GM15510 (cell line): Measurements from ENCODE around the gene SNRPF.
A peak's percentile ranks its signal among the peaks of the same experiment; 100 is the strongest.

ENCODE experiments used
- POLR2A ChIP-seq: IDR thresholded peaks from 3 replicates; pipeline ENCODE4 v1.6.1; 2011; ENCODE audit warnings: borderline replicate concordance; ENCODE audit not compliant: insufficient read length; ENCODE audit errors: extremely low read depth

The SNRPF gene

DNA sequence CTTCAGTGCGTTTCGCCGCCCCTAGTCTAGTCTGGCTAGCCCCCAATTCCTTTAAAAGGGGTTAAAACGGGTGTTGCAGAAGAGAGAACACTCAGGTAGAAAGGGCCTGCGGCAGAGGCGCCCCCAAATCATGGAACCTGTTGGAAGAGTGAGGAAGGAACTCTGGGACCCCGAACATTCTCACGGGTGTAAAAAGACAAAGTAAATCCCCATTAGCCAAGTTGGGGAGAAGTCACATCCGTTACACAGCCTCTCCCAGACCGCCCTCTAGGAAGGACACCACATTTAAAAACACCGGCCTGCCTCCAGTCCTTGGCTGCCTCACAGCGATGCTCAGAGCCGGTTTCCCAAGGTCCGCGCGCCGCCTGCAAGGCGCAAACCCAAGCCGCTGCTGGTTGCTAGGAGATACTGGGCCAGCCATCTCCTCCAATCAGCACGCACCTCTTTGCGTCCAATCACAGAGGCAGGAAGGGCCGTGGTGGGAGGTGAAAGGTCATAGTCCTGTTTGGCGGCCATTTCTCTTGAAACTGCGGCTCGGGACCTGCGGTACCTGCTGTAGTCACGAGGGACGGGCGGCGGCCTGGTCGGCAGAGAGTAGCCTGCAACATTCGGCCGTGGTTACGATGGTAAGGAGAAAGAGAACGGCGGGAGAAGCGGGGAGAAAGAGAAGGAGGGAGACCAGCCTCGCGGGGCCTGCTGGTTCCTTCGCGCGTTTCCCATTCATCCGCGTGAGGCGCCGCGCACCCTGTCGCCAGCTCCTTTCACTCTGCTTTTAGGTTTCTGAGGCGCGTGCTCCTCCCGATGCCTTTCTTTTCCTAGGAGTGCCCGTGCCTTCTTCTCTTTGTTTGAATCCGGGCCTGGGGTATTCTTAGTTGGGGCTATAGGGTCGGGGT is at the start of gene SNRPF:
TSS of gene SNRPF (plus strand) at position 502 of the 893 bp plus-strand sequence. CDS start at position 624, 122 bp downstream.
- peak; percentile 77 for TF ChIP-seq POLR2A

DNA sequence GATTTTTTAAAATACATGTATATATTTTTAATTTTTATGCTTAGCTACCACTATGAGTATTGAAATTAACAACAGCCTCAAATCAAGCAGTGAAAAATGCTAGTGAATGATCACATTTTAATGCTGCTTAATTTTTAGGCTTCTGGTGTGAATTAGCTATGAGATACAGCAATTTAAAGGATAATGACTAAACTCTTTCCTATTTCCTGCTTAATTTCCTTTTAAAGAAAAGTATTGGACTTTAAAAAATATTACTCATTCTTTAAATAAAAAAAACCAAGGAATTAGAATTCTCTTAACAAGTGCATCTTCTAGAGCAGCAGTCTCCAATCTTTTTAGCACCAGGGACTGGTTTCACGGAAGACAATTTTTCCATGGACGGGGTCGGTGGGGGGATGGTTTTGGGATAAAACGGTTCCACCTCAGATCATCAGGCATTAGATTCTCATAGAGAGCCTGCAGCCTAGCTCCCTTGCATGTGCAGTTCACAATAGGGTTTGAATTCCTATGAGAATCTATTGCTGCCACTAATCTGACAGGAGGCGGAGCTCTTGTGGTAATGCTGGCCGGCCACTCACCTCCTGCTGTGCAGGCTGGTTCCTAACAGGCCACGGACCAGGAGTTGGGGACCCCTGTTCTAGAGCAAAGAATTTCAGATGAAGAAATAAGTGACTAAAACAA is 49.6 kb upstream of the SNRPF start:
- no peak for TF ChIP-seq POLR2A

DNA sequence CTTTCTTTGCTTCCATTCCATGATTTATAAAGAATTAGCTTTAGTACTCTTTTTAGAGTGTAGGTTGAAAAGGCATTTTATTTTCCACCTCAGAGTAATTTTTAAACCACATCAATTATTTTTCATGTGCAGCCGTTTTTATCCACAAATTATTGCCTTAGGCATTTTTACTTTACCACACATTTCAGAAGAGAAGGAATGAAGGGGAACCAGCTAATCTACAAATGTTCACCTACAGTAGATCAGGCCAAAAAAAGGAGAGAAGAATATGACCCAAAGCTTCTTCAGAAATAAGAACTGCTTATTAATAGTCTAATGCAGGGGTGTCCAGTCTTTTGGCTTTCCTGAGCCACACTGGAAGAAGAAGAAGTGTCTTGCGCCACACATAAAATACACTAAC is 48.3 kb upstream of the SNRPF start:
- TF ChIP-seq POLR2A, result no peak

DNA sequence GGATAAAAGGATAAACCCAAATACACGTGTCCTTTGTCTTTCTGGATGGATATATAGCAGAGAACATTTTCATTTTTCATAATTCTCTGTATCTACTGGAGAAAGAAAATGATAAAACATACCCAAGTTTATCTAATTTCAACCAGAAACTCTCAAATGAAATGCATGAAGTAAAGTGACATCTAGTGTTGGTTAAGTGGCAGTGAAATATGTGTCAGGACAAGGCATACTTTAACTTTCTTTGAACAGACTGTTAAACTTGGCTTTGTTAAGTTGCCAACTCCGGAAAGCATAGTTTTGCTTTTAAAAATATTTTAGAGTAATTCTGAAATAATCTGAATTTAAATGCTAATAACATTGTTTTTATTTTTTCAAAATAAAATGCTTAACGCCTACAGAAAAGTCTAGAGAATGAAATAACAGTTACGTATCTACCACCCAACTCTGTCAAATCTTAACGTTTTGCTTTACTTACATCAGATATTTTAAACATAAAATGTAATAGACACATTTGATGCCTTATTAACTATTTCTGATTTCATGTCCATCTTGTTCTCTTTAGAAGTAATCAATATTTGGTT is 43.0 kb upstream of the SNRPF start:
- no peak for TF ChIP-seq POLR2A

DNA sequence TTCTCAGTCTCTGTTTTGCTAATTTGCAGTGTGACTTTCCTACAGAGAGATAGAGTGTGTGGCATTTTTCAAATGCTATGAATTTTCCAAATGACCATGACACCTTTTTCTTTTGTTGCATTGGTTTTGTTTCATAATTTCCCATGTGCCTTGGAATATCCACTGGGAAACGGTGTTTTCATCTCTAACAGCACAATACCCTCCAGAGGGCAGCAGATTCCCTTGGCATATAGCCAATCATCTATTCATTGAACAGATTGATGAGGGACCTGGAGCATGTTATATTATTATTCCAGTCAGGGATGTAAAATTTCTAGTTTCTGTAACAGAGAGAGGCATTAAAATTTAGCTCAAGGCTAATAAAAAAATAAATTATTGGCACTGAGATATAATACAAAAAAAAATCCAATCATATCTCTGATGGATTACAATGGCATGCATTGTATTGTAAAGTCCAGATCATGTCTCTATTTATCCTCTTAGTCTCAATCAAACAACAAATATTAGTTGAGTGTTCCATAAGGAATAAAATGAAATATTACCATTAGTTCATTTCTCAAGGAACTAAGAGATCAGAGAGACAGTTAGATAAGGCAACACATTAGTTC is 38.6 kb upstream of the SNRPF start:
- no peak for TF ChIP-seq POLR2A

DNA sequence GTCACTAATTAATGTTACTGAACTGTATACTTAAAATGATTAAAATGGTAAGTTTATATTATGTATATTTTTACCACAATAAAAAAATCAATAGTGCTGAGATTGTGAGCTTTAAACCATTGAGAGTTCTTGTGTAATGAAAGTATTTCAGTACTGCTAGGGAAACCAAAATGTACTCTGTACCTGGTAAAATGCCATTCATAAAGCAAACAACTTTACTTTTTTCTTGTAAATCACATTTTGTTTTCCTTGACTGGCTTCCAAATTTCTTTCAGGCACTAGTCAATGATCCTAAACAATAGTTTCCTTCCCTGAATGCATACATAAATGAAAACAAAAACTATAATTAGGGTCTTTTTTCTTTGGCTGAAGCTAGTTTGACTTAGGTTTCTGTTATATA is 29.4 kb upstream of the SNRPF start:
- TF ChIP-seq POLR2A, result no peak

DNA sequence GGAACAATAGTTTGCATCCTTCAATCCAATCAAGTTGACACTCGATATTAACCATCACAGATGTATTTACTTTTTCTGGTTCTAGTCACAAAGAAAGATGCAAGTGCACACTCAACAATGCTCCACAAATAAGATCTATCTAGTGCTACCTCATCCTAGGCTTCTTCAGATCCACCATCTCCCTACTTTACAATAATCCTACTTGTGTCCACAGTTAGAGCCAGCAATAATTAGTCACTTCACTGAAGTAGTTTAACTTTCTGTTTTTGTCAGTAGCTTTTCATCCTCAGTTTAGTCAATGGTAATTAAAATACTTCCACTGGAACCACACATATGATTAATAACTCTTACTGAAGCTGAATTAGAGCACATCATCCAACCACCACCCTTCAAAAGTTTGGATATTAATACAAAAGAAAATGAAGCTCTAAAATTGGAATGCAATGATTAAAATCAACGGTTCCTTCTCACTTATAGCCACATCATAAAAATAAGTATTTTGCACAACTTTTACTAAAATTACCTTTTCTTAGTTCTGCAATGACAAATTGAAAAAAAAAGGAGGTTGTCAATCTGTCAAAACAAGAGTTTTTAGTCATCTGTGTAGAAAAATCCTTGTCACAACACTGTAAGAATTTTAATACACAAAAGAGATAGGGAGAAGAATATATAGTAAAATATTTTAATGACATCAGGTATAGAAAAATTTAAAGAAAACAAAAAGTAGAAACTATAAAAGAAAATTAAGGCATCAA is 28.2 kb upstream of the SNRPF start:
- no peak for TF ChIP-seq POLR2A

DNA sequence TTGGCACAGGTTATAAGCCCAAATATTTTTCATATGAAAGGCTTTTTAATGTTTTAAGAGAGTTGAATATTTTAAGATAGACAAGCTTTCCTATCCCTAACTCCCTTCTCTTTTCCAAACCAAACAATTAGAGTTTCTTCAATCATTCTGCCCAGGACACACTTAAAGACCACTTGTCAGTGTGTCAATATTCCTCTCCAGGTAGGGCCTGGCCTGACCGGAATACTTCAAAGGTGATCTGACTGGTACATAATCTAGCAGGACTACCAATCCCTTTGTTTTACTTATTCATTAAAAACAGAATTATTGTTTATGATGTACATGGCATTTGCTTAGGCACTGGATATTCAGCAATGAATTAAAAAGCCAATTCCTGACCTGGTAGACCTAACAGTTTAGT is 24.2 kb upstream of the SNRPF start:
- TF ChIP-seq POLR2A, result no peak

DNA sequence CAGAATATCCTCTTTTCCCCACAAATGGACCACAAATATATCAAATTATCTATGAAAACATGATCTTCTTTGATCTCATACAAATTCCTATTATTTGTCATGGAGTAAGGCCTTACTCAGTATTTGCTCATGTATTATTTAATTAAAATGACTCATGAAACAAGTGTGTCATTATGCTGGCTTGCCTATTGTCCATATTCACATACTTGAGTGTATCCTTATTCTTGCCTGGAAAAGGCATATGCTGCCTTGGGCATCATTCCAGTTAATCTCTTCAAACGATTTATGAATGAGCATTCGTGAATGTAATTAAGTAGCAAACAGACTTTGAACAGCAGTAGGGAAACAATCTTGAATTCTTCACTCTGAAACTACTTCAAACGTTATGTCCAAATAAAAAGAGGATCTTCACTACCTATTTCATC is 22.6 kb upstream of the SNRPF start:
- no peak for TF ChIP-seq POLR2A

DNA sequence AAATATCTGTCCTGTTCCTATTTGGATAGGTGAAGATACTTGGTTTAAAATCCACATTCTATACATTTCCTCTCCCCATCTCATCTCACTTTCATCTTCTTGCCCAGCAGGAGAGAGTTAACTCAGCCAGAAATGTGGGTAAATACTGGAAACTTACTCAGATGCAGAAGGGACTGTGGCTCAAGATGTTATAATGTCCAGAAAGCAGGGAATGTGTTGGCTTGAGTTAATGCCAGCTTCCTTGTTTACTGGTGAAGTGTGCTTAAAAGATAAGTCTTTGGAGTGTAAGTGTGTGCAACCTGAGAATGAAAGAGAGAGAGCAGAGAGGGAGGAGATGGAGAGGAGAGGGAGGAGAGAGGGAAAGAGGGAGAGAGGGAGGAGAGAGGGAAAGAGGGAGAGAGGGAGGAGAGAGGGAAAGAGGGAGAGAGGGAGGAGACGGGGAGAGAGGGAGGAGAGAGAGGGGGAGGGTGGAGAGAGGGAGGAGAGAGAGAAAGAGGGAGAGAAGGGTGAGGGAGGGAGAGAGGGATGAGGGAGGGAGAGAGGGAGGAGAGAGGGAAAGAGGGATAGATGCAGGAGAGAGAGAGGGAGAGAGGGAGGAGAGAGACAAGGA is 22.0 kb upstream of the SNRPF start:
- TF ChIP-seq POLR2A, result no peak

DNA sequence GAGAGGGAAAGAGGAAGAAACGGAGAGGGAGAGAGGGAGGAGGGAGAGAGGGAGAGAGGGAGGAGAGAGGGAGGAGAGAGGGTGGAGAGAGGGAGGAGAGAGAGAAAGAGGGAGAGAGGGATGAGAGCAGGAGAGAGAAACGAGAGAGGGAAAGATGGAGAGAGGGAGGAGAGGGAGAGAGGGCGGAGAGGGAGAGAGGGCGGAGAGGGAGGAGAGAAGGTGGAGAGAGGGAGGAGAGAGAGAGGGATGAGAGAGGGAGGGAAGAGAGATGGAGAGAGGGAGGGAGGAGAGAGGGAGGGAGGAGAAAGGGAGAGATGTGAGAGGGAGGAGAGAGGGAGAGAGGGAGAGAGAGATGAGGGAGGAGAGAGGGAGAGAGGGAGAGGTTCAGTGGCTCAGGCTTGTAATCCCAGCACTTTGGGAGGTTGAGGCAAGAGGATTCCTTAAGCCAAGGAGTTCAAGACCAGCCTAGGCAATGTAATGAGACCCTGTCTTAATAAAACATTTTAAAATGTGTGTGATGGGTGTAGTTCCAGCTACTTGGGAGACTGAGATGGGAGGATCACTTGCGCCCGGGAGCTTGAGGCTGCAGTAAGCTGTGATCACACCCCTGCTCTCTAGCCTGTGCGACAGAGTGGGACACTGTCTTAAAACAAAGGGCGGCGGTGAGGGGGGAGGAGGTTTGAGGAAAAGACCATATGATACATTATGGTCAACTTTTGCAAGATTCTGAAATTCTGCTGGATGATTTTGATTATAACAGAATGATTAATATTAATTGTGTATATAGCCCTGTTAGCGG is 21.3 kb upstream of the SNRPF start:
- no peak for TF ChIP-seq POLR2A

DNA sequence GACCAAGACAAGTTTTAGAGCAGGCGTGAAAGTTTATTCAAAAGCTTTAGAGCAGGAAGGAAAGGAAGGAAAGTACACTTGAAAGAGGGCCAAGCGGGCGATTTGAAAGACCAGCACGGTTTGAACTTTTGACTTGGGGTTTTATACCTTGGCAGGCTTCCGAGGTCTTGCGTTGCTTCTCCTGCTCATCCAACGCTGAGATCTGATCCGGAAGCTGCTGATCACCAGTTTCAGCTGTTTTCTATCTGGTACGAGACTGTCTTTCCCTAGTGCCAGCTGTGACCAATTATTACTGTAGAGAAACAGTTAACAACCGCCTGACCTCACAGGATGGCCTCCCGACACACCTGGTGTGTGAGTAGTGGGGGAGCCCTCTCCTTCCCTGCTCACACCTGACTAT is 20.6 kb upstream of the SNRPF start:
- TF ChIP-seq POLR2A, result no peak

DNA sequence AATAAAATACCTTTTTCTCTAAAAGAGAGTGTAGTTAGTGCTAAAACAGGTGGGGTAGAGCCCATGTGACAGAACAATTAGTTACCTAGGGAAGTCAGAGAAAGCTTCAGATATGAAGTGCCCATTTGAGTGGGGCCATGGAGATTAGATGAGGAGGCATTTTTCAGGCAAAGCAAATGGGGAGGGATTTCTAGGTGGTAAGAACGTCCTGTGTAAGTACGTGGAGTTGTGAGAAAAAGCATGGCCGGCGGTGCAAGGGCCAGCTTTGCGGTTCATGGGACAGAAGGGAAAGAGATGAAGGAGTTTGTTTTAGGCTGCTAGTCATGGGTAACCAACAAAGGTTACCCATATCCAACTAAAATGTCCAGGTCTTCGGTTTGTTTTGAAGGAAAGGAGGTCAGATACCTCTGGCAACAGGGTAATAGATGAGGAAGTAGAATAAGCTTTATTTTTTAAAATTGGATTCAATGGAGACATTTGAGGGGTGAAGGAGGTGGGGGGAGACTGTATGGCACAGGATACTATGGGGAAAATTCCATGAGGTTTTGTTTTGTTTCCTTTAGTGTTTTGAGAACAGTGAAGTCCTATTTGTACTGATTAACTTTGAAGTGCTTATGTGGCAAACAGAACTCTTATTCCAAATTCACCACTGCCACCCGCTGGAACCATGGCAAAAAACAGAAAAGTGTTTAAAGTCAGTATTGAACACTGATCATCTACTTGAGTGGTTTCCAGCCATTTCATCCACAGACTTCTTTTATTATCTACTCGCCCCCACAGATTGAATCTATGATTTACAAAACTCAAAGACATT is 10.0 kb upstream of the SNRPF start:
- TF ChIP-seq POLR2A, result no peak

DNA sequence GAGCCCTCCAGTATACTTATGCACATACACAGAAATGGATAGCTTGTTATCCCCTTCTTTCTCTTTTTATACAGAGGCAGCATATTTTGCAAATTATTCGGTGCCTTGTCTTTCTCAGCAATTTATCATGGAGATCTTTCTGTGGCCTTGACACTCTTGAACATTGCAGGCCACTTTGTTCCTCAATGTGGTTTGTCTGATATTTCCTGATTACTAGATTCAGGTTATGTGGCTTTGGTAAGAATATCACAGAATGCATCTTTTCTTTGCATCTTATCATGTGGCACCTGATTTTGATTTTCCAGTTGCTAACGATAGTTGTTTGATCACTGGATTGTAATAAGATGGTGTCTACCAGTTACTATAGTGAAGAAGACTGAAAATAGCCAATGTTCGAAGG is 7.1 kb upstream of the SNRPF start:
- TF ChIP-seq POLR2A, result no peak
